NOMO-1 treated with DMSO at 0.1 percent for 48 hours (cell line): ENCODE measurements around the gene HIGD1A.

Source experiments
- DNase-seq: peaks from one replicate; lab custom pipeline; 2025; ENCODE audit not compliant: unreplicated experiment; lab: John Stamatoyannopoulos, UW

Gene HIGD1A

DNA sequence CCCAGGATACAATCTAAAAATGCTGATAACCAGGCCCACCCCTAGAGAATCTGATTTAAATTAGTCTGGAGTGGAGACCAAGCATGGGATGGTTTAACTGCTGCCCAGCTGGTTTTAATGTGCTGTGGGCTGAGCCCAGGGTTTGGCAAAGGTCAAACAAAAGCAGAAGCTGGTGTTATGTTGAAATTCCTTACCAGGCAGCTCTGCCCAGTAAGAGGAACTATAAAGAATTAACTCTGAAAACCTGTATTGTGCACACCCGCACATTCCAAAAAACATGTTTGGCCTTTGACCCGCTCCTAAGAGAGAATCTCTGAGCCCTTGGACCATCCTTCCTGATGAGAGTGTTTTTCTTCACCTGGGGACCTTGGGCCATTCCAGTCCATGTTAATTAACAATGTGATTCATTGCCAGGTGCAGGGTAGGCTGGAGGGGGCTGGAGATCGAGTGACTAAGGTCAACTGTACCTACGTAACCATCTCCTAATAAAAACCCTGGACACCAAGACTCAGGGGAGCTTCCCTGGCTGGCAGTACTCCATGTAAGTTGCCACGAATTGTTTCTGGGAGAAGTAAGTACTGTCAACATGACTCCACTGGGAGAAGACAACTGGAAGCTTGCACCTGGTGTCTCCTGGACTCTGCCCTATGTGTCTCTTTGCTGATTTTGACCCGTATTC is 42.1 kb downstream of the HIGD1A start:
- DNase-seq: peak; percentile 96

DNA sequence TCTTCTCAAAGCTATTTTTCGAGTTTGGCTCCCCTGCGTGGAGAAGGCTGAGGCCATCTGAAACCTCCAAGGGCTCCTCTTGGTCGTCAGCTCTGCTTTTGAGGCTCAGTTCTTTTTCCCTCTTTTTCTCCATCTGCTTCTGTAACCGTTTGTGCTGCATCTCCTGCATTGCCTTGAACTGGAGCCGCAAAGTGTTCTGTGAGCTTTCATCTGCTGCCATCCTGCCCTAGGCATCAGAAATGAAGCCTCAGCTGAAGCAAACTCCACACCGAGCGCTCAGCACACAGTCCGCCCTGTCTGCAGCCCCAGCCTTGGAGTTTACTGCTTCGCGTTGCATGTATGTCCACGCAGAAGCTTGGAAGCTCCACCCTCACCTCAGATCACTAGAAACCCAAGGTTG is 46.2 kb downstream of the HIGD1A start:
- no peak for DNase-seq

DNA sequence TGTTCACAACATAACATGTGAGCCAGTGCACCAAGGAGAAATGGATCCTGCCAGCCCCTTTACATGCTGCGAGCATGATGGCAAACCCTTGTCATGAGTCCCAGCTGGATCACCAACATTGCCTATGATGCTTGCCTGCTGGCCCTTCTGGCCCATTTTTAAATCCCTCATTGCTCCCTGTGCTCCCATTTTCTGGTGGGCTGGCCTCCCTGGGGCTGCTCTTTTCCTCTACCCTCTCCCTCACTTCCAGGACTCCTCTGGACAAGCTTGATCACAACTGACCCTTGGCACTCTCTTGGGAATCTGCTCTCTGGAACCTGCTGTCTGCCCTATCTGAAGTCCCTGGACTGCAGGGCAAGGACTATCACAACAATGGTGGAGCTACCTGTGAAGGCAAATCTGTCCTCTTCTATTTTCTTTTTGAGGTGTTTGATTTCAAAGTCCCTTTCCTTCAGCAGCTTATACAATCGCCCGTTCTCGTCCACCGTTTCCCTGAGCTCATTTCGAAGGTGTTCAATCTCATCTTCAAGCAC is 47.5 kb downstream of the HIGD1A start:
- no peak for DNase-seq

DNA sequence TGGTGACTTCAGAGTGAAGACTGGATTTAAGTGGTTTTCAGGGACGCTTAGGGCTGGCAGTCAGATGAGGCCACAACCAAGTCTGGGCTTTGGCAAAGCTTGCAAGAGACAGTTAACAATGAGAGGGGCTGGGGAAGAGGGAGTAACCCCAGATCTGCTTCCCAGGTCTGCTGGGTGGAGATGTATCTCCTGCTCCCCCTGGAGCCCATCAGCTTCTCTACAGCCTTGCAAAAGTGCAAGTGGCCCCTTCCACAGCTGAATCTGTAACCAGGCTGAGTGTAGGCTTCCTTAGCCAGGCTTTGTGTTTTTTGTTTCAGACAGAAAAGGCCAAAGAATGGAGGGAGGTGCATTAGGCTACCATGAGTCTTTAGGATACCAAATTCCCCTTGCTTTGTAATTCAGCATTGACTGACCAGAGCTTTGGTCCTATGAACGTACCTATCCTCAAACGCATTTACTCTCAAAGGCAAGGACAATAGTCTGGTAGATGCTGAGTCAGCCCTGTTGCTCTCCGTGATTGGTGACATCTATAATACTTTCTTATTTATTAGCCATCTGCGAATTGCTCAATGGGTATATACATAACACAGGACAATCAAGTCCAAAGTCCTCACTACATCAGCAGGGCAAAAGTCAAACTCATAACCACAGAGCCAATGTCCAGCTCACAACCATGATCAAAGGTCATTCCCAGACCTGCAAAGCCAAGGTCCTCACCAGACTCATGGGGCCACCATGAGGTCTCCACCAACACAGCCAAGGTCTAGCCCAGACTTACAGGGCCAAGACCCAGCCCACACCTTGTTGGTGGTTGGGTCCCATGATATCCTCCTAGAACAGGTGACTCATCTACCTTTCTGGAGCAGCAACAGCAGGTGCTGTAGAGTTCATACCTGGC is 48.4 kb downstream of the HIGD1A start:
- peak; percentile 20 for DNase-seq

DNA sequence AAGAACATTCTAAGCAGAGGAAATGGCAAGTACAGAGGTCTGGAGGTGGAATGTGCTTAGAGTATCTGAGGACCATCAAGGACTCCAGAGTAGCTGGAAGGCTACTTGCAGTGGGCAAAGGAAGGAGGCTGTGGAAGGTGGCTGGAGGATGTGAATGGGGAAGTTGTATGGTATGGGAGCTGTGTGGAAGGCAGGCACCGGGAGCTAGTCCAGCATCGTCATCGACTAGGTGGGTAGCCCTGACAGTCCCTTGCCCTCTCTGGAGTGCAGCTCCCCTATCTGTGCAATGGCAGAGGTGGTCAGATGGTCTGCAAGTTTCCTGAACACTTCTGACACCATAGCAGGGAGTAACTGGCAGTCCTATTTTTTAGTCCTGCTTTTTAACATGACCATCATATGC is 50.5 kb downstream of the HIGD1A start:
- DNase-seq: no peak

DNA sequence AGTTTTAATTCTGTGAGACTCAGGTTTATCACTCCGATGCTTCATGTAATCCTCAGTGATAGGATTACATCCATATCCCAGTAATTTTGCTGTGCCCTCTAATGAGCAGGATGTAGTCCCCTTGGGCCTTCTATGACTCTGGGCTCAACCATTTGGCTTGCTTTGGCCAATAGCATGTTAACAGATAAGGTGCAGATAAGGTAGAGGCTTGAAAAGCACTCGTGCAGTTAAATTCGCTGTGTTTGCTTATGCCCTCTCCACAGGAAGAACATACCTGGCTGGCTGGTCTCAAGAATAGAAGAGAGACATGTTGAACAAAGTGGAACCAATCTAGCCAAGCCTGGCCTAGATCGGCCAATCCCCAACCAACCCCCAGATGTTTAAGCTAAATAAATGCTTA is 51.3 kb downstream of the HIGD1A start:
- no peak for DNase-seq

DNA sequence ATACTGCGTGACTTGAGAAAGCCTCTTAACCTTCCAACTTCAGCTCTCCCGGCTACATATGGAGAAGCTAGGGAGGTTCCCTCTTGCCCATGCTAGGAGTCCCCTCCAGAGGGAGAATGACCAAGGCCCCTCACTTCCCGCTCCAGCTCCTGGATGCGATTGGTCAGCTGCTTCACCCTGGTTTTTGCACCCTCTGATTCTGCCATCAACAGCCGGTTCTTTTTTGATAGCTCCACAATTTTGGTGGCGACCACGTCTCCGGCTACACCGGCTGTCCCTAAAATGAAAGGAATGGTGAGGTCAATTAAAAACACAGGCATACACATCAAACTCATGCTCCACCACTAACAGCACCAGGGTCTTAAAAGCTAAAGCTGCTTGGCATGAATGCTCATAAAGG is 51.8 kb downstream of the HIGD1A start:
- DNase-seq: no peak

DNA sequence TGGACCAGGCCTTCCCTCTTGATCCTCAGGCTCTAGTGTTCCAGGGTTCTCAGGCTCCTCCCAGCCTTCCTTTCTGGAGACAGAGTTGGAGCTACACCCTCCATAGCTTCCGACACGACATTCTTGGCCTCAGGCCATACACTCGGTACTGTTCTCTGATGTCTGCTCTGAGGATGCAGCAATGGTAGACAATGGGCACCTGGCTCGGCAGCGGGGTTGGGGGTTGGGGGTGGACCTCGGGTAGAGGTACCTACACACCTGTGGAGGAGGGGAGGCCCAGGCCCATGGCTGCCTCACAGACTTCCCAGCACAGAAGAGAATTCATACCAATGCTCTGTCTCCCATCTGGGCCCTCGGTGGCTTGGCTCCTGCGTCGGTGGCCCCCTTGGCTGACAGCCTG is 52.7 kb downstream of the HIGD1A start:
- DNase-seq: no peak

DNA sequence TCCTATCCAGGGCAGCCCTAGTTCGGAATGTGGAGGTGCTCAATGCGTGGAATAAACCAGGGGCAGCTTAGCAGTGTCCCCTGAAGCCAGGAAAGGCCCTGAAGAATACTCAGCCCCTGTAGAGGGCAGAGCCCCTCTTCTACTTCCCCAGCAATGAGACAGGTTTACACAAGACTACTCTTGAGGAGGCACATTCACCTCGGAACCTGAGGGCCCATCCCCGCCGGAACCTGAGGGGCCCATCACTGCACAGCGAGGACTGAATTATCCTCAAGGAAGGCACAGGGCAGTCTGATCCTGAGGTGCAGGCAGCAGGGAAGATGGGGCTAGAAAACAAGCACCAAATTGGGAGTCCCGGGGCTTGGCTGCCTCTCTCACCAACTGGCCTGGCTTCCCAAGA is 53.5 kb downstream of the HIGD1A start:
- DNase-seq: no peak

DNA sequence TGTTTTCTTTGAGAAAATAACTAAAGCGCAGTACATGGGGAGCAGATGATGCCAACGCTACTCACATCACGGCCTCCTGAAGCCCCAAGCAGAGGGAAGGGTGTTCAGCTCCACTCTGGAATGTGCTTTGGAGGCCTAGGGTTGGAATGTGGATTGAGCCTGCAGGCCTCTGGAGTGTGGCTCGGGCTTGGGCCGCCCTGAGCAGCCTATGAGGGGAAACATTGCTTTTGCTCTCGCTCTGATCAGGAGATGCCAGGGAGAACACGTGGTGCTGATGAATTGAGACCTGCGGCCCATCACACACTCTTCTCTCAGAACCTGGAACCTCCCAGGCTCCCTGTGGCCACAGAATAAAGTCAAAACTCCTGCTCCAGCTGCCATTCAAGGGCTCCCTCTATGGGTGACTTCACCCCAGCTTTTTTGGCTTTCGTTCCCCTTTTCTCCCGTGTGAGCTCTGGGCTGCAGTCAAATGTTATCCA is 54.5 kb downstream of the HIGD1A start:
- peak; percentile 49 for DNase-seq

DNA sequence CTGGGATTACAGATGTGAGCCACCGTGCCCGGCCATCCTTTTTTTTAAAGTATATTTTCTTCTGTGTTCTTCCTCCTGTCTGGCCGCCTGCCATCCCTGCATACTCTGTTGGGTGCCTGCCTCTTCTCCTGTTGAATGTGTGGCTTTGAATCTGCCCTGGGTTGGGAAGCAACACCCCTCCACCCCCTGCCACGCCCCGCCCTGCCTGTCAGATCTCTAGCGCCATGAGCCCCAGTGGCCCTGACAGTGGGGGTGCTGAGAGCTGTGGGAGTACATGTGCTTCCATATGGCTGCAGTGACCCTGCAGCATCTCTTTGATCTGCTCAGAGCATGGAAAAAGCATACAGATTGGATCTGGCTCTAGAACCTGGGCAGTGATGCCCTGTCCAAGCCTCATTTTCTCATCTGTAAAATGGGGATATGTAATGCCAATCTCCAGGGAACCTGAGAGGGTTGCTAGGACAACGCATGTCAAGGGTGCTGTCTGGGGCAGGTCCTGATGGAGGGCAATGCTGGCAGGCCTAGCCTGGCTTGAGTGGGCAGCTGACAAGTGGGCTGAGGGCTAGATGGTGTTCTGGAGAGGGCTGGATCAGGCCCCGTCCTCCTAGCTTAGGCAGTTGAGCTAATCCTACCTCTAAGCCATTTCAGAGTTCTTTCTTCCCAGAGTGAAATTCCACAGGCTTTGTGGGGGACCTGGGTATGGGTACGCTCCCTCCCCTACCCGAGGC is 55.1 kb downstream of the HIGD1A start:
- no peak for DNase-seq

DNA sequence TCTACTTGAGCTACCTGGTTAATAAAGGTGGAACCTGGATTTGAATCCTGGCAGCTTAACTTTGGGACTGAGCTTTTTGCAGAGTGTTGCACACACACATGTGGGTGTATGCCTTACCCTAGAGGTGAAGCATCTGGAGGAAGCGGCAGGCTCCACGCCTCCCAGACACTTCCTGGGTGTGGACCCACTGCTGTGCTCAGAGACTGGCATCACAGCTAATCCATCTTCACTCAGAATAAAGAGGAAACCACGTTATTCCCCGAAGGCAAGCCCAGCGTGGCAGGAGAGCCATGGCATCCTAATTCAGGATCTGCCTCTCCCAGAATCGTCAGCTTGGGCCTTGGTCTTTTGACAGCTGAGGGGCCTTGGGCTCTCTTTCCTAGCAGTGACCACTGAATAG is 56.7 kb downstream of the HIGD1A start:
- no peak for DNase-seq

DNA sequence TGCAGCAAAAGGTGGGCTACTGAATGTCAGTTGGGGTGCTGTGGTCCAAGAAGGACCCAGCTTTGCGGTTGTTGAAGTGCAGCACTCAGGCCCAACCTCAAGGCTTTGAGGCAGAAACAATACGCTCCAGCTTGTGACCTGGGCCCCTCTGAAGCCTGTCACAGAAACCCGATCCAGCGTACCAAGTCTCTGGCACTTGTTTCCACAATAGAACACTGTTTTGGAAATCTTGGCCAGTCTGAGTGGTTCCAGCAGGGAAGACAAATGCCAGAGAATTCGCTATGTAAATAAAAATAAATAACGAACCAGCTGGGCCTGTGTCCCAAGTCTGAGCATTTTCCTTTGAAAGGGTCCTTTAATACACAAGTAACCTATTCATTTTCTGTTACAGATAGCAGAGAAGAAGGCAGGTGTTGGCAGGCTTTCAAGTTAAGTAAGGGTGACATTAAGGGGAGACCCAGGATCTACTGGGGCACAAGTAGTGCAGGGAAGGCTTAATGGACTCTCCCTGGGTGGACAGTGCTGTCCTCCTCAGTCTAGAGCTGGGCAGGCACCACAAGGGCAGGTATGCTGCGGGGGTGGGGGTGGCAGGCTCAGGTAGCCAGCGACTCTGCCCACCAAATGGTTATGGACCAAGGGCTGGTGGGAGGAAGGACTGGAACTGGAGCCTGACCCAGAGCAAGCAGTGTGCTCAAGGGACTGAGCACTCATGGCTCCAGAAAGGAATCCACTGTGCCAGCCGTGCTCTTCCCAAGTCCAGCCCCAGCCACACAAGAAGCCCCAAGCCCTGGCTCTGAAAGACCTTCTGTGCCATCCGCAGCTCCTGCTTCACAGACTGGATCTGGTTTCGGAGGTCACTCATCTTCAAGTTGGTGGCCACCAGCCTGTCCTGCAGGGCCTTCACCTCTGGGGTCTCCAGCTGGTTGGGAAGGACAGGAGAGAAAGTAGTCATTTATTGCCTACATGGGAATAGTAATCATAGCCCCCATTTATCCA is 57.5 kb downstream of the HIGD1A start:
- DNase-seq: no peak

DNA sequence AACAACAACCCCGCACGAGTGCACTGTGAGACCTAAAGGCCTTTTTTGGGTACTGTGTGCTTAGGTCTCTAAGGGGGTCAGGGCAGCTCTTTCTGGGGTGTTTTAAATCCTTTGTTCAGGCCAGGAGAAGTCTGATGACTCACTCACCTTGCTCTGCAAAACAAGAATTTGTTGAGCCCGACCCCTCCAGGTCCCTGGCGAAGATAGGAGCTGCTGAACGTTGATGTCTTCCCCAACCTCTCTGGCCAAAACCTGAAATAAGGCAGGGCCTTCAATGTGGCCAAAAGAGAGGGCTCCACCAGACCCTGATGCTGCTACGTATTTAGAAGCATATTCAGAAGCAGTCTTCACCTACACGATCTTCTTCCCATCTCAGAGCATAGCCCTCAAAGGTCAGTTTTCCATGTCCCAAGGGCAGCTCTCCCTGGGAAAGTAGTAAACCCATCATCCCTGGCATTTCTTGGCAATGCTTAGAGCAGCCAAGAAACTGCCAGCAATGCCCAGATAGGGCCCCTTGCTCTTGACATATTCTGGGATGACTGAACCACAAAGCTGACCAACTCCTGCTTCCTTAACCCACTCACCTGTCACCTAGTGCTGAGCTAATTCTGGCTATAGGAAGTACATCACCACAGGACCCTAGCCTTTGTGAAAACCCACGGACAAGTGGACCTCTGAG is 58.4 kb downstream of the HIGD1A start:
- DNase-seq: no peak

DNA sequence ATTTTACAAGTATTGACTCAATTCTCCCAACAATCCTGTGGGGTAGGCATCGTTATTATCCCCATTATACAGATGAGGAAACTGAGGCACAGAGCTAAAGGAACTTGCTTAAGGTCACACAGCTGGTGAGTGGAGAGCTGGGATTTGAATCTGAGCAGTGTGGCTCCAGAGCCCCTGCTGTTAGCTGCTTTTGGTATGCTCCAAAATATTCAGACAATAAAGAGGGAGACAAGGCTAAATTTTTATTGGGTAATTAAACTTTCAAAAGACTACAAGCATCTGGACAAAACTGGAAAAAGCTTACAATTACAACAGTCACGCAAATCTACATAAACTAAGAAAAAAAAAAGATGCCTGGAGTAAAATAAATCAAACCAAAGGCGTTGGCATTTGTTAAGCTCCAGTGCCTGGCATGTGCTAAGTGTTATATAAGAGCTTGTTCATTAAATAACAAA is 59.0 kb downstream of the HIGD1A start:
- DNase-seq: no peak

DNA sequence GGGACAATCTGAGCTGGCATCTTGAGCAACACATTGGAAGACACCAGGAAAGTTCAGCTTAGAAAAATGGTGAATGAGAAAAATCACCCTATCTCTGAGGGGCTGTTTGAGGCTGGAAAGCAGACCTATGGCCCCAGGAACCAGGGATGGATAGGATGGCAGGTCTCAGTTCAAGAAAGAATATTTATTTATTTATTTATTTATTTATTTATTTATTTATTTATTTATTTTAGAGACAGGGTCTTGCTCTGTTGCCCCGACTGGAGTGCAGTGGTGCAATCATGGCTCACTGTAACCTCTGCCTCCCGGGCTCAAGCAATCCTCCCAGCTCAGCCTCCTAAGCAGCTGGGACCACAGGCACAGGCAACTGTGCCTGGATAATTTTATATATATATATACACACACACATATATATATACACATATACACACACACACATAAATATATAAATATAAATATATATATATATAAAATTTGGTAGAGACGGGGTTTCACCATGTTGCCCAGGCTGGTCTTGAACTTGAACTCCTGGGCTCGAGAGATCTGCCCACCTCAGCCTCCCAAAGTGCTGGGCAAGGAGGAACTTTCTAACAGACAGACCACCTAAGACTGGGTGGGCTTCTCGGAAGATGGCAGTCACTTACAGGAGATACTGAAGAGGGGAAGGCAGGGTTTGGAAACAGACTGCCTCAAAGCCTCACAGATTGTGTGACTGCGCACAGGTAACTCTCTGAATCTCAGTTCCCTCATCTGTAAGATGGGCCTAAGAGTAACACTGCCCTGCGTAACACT is 60.9 kb downstream of the HIGD1A start:
- no peak for DNase-seq

DNA sequence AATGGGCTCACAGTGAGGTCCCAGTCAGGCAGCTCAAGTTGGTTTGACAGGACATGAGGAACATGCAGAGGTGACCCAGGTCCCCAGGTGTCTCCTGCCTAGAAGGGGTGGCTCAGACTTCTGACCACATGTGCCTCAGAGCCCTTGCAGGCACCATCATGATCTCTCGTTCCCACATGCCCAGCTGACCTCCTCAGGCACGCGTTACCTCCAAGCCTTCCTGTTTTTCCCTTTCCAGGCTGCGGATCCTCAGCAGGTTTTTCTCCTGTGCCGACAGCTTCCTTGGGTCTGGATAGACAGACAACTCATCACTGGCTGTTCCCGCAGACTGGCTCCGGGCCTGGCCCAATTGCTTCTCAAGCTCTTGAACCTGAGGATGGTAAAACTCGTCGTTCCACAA is 61.6 kb downstream of the HIGD1A start:
- DNase-seq: no peak

DNA sequence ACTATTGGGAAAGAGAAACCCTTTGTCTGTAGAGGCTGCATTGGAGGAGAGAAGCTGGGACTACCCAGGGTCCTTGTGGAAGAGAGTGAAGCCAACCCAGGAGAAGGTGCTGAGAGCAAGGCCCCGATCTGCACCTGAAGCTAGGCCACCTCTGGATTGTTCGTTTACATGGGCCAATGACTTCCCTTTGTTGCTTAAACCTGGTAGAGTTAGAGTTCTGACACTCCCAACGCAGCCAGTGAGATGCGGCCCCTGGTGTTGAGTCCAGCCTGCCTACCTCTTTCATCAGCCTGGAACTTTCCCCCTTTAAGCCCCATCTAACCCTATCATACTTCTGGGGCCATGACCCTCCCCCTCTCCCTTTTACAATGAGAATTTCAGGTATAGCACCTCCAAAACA is 62.0 kb downstream of the HIGD1A start:
- no peak for DNase-seq

DNA sequence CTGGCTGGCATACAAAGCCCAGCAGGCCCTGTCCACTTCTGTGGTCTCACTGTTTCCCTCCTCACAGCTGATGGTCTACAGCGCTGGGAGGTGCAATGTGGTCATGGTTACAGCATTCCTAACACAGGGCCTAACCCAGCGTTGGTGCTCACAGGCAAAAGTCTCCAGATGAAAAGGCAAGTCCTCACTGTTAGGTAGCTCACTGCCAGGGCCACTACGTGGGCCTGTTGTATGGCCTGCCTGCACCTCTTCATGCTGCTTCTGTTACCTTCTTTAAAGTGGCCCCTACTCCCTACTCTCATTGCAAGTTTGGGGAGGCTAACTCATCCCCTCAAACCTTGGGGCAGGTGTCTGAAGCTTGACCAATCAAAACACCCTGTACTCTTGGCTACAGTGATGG is 62.5 kb downstream of the HIGD1A start:
- no peak for DNase-seq
